Measurements from ENCODE around the gene ULK3.

Gene ULK3

DNA sequence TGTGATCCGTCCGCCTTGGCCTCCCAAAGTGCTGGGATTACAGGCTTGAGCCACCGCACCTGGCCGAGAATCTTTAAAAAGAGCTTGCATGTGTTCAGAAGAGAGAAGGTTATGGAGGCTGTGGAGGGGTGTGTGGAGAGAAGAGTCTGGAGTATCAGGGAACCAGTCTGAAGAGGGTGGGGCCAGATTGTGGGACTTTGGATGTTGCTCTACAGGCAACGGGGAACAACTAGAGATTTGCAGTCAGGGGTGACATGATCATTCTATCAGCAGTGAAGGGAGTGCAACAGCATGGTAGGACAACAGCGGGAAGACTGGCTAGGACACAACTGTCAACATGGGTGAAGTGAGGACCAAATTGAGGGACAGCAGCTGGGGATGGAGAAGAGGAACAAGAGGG is 21.3 kb upstream of the ULK3 start:
- no peak overlapping the region for H3K4me3 ChIP-seq (ENCODE audit: low read length)
- H3K27me3 ChIP-seq (replicated peaks; ENCODE audit: insufficient read depth, low read length), result no peaks in the 10 kb centered on the region
- no peaks in the 10 kb centered on the region for H3K9me2 ChIP-seq (replicated peaks; ENCODE audit: insufficient read depth, low read length)
- H2AFZ ChIP-seq (ENCODE audit: low read length), result no peak overlapping the region
- no peak overlapping the region for H3K9ac ChIP-seq (ENCODE audit: low read length)
- 0 out of 2 replicates have a peak, but pooled peaks cover under 1% of the 10 kb centered on the region for H4K20me1 ChIP-seq (ENCODE audit: insufficient read depth, low read length)
- DNase-seq, result no peak
- no peak for TF ChIP-seq EZH2phosphoT487 (IDR thresholded peaks at IDR 0.05; ENCODE audit: low read length)
- TF ChIP-seq EZH2 (optimal IDR thresholded peaks at IDR 0.05; ENCODE audit: low read depth, low read length), result no peak
- TF ChIP-seq, protein P1, sequence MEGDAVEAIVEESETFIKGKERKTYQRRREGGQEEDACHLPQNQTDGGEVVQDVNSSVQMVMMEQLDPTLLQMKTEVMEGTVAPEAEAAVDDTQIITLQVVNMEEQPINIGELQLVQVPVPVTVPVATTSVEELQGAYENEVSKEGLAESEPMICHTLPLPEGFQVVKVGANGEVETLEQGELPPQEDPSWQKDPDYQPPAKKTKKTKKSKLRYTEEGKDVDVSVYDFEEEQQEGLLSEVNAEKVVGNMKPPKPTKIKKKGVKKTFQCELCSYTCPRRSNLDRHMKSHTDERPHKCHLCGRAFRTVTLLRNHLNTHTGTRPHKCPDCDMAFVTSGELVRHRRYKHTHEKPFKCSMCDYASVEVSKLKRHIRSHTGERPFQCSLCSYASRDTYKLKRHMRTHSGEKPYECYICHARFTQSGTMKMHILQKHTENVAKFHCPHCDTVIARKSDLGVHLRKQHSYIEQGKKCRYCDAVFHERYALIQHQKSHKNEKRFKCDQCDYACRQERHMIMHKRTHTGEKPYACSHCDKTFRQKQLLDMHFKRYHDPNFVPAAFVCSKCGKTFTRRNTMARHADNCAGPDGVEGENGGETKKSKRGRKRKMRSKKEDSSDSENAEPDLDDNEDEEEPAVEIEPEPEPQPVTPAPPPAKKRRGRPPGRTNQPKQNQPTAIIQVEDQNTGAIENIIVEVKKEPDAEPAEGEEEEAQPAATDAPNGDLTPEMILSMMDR (IDR thresholded peaks at IDR 0.05; ENCODE audit: low read length), result no peak
- H3K36me3 ChIP-seq (replicated peaks; ENCODE audit: insufficient read depth, low read length), result 0 out of 2 replicates have a peak, but pooled peaks cover 4% of the 10 kb centered on the region
- H3K79me2 ChIP-seq (ENCODE audit: low read length), result peaks cover 82% of the 10 kb centered on the region
- no peaks in the 10 kb centered on the region for H3F3A ChIP-seq (ENCODE audit: insufficient read depth, low read length)
- H3K27ac ChIP-seq (ENCODE audit: low read length), result no peak overlapping the region
- no peak overlapping the region for H3K4me2 ChIP-seq (ENCODE audit: low read depth, low read length)
- peaks cover under 1% of the 10 kb centered on the region for H3K4me1 ChIP-seq (ENCODE audit: low read length)
- no peaks in the 10 kb centered on the region for H3K9me3 ChIP-seq (replicated peaks; ENCODE audit: insufficient read depth, low read length)

DNA sequence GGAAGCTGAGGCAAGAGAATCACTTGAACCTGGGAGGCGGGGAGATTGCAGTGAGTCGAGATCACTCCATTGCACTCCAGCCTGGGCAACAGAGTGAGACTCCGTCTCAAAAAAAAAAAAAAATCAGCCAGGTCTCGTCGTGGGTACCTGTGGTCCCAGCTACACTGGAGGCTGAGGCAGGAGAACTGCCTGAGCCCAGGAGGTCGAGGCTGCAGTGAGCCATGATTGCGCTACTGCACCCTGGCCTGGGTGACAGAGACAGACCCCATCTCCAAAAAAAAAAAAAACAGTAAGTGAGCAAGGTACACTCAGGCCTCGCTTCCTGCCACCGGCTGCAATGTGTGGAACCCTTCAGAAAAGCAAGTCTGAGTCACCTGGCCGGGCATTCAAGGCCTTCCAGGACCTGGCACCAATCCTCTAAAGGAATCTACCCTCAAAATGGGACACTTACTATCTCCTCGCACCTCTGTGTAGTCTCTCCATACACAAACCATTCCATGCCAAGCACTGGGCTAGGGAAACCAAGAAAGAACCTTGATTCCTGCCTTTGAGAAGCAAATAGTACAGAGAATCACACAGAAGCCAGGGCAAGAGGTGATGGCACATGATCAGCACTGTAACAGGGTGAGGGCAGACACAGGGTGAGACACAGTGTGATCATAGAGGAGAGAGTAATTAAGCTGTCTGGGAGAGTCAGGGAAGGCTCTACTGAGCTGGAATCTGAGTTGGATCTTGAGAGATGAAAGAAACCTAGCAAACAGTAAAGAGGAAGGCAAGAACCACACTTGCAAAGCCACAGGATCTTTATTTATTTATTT is 20.5 kb upstream of the ULK3 start:
- no peaks in the 10 kb centered on the region for H4K20me1 ChIP-seq (ENCODE audit: insufficient read depth, low read length)
- H3K4me2 ChIP-seq (ENCODE audit: low read depth, low read length), result no peak overlapping the region
- no peak overlapping the region for H3K27ac ChIP-seq (ENCODE audit: low read length)
- H3K36me3 ChIP-seq (replicated peaks; ENCODE audit: insufficient read depth, low read length), result 0 out of 2 replicates have a peak, but pooled peaks cover 4% of the 10 kb centered on the region
- H3K9ac ChIP-seq (ENCODE audit: low read length), result no peak overlapping the region
- peaks cover 82% of the 10 kb centered on the region for H3K79me2 ChIP-seq (ENCODE audit: low read length)
- no peaks in the 10 kb centered on the region for H3K4me1 ChIP-seq (ENCODE audit: low read length)
- DNase-seq, result no peak
- H3K27me3 ChIP-seq (replicated peaks; ENCODE audit: insufficient read depth, low read length), result no peaks in the 10 kb centered on the region
- TF ChIP-seq EZH2phosphoT487 (IDR thresholded peaks at IDR 0.05; ENCODE audit: low read length) (no peak), EZH2 (optimal IDR thresholded peaks at IDR 0.05; ENCODE audit: low read depth, low read length) (no peak)
- TF ChIP-seq, protein P1 (IDR thresholded peaks at IDR 0.05; ENCODE audit: low read length), result no peak
- H3F3A ChIP-seq (ENCODE audit: insufficient read depth, low read length), result no peaks in the 10 kb centered on the region
- no peaks in the 10 kb centered on the region for H3K9me2 ChIP-seq (replicated peaks; ENCODE audit: insufficient read depth, low read length)
- H3K9me3 ChIP-seq (replicated peaks; ENCODE audit: insufficient read depth, low read length), result no peaks in the 10 kb centered on the region
- H3K4me3 ChIP-seq (ENCODE audit: low read length), result no peak overlapping the region
- H2AFZ ChIP-seq (ENCODE audit: low read length), result no peak overlapping the region

DNA sequence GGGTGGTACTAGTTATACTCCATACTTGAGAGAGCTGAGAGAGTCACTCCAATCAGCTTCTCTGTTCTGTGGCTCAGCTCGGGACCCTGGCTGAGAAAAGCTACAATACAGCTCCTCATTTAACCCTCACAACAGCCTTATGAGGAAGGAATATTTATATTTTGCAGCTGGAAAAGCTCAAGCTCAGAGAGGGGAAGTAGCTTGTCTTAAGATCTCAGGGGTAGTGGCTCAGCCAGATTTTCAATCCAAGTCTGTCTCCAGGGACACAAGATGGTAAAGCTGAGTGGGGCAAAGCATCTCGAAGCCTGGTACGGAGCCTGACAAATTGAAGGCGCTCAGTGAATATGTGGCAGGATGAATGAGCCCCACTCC is 15.4 kb upstream of the ULK3 start:
- Histone ChIP-seq H4K20me1 (ENCODE audit: insufficient read depth, low read length) (no peaks in the 10 kb centered on the region), H3K4me3 (ENCODE audit: low read length) (no peak overlapping the region), H3F3A (ENCODE audit: insufficient read depth, low read length) (no peaks in the 10 kb centered on the region), H3K9me3 (replicated peaks; ENCODE audit: insufficient read depth, low read length) (no peaks in the 10 kb centered on the region), H3K9me2 (replicated peaks; ENCODE audit: insufficient read depth, low read length) (no peaks in the 10 kb centered on the region), H3K9ac (ENCODE audit: low read length) (no peak overlapping the region), H3K27ac (ENCODE audit: low read length) (no peak overlapping the region), H2AFZ (ENCODE audit: low read length) (no peak overlapping the region), H3K36me3 (replicated peaks; ENCODE audit: insufficient read depth, low read length) (no peaks in the 10 kb centered on the region), H3K4me2 (ENCODE audit: low read depth, low read length) (no peak overlapping the region), H3K79me2 (ENCODE audit: low read length) (peaks cover 69% of the 10 kb centered on the region), H3K4me1 (ENCODE audit: low read length) (peaks cover 4% of the 10 kb centered on the region; the same call in 1 of the 2 replicates), H3K27me3 (replicated peaks; ENCODE audit: insufficient read depth, low read length) (no peaks in the 10 kb centered on the region)
- DNase-seq, result no peak
- no peak for TF ChIP-seq EZH2phosphoT487 (IDR thresholded peaks at IDR 0.05; ENCODE audit: low read length)
- TF ChIP-seq EZH2 (optimal IDR thresholded peaks at IDR 0.05; ENCODE audit: low read depth, low read length), result no peak
- TF ChIP-seq, protein P1 (IDR thresholded peaks at IDR 0.05; ENCODE audit: low read length), result no peak

Data from MM.1S (cell line).